Activated CD4-positive, alpha-beta T cell treated with anti-CD3 and anti-CD28 coated beads for 48 hours (primary cell): ENCODE results near the gene RAB3GAP2.
"Not testable (repeated sequence)": the region's sequence is repeated elsewhere in the genome, so short reads cannot be mapped to it uniquely, and the experiment has no call there.

Source experiments
- DNase-seq: peaks from one replicate; pipeline ENCODE4 v3.0.0-alpha.2; 2020

RAB3GAP2 gene

GRCh38 chr1:220129479-220130210 is 142.6 kb downstream of the RAB3GAP2 start:
- DNase-seq: no peak

DNA sequence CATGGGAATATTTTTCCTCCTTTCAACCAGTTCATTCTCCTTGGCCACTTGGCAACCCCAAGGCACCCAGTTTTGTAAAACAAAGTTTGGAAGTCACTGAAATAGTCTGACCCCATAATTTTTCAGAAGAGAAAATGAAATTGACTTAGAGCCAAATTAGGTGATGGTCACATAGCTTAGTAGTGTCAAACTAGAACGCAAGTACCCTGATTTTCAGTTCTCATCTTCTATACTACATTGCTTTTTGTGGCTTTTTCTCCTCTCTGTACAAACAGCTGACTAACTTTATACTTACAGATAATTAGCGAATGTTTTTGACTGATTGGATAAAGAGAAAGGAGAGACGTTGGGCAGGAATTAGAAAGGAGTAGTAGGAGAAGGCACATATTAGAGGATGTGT is 145.2 kb downstream of the RAB3GAP2 start:
- no peak for DNase-seq

DNA sequence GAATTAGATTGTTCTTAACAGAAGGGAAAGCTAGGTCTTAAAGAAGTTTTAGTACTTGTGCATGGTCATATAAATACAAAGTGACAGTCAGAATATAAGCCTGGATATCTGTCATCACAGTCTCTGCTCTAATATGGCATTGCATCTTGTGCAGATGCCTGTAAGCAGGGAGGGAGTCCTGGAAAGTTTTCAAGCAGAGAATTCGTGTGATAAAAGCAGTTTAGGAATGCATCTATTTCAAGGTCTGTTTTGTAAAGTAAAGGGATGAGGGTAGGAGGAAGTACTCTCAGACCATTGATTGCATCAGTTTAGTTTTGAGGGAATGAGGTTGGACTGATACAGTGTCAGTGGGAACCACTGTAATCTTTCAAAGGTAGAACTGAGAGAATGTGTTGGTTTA is 147.7 kb downstream of the RAB3GAP2 start:
- no peak for DNase-seq

DNA sequence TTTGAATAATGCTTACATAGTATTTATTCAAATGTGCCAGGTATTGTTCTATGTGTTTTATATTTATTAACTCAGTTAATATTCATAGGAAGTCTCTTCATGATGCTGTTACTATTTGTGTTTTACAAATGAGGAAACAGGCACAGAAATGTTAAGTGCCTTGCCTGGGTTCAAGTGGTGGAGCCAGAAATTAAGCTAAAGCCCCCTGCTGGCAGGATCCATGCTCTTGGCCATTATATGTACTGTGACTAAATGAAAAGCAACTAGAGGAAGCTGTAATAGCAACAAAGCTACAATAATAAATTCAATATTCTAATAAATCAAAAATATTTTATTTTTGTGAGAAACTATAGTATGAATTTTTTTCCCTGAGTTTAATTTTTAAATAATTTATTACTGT is 148.4 kb downstream of the RAB3GAP2 start:
- DNase-seq: peak; percentile 29

DNA sequence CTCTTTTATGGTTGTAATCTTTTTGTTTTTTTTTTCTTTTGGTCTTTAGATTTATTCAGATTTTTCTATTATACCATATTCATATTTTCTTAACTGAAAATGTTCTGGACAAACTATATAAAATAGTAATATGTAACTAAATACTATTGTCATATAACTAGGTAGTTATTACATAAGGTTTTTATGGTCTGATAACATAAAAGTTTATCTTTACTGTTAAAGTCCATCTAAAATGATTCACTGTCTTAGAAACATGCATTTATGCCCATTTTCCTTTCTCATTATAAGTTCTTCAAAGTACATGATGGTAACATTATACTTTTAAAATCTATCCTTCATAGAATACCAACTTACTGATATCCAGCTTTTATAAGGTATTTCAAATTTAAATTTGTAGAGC is 149.2 kb downstream of the RAB3GAP2 start:
- DNase-seq: no peak

DNA sequence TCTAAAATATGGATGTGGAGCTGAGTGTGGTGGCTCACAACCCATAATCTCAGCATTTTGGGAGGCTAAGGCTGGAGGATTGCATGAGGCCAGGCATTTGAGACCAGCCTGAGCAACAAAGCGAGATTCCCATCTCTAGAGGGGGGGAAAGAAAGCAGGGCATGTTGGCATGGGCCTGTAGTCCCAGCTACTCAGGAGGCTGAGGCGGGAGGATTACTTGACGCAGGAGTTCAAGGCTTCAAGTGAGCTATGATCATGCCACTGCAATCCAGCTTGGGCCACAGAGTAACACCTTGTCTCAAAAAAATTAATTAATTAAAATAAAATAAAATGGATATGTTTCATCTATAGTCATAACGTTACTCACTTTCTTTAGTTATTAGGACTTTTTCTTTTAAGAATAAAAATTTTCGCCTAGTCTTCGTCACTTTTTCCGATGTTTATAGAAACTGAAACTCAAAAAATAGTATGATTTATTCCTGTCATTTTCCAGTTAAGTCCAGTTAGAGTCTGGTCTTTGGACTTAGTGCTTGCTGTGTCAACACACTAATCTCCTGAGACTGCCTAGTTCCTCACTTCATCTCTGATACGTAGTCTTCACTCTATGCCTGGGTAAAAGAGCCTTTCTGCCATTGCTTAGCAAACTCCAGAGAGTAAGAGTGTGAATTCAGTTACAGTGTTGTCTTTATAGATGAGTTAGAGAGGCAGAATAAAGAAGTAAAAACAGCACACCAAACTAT is 150.3 kb downstream of the RAB3GAP2 start:
- no peak for DNase-seq

GRCh38 chr1:220119043-220119512 is 153.2 kb downstream of the RAB3GAP2 start:
- no peak for DNase-seq

DNA sequence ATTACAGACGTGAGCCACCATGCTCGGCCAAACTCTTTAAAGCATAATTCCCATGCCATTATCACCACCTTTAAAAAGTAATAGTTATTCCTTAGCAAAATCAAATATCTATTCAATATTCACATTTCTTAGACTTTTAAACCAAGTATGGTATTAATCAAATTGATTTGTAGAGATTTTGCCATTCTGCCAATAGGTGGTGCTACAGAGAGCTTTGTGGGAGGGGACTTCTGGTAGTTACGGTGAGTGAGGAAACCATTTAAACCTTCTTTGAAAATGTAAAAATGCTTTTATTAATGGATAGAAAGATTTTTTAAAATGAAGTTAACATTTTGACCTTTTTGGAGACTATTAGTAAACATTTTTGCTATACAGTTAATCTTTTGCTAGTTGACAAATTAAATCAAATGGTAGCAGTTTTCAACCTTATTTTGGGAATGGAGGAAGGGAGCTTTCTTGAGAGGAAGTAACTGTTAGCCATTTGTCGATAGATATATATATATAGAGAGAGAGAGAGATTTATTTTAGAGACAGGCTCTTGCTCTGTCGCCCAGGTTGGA is 159.0 kb downstream of the RAB3GAP2 start:
- peak; percentile 21 for DNase-seq

DNA sequence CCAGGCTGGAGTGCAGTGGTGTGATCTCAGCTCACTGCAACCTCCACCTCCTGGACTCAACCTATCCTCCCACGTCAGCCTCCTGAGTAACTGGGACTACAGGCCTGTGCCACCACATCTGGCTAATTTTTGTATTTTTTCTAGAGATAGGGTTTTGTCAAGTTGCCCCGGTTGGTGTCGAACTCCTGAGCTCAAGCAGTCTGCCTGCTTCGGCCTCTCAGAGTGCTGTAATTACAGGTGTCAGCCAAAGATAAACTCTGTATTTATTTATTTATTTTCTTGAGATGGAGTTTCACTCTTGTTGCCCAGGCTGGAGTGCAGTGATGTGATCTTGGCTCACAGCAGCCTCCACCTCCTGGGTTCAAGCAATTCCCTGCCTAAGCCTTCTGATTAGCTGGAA is 159.7 kb downstream of the RAB3GAP2 start:
- DNase-seq: not testable (repeated sequence)

- not testable (repeated sequence) for DNase-seq
Measured at GRCh38 chr1:220110473-220110872, 161.8 kb downstream of the RAB3GAP2 start.

DNA sequence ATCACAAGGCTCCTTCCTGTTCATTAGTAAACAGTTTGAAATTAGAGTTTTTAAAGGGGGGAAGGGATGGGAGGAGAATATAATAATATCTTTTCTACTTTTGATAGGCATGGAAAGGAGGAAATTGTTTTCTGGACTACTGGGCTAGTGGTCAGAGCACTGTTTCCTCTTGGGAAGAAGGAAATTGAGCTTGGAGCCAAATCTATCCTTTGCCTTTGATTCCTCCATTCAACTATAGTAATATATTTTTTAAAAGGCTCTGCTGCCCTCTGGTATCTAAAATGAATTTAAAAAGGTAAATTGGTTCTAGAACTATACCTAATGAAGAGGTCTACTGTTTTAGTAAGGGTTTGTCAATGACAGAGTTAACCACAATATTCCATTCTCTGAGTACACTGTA is 172.4 kb downstream of the RAB3GAP2 start:
- DNase-seq: no peak
